Fibroblast of lung (primary cell): ENCODE data around the gene NUDC. TPM values are rescaled to one million over a fixed set of nuclear protein-coding genes. Genes with fewer than 3 reads are reported as not detected.

ENCODE experiments used
- DNase-seq, 2 donors: peaks; one replicate each; pipeline versions ENCODE4 v3.0.0 to v3.0.0-alpha.2; 2010; ENCODE audit warnings: low read depth in 2 of 2
- H2AFZ ChIP-seq: 2 replicates; pipeline ENCODE4 v1.5.1; 2012; ENCODE audit warnings: low read length, control low read depth, inconsistent platforms
- H3K27ac ChIP-seq: 2 replicates; pipeline ENCODE4 v1.5.1; 2011; ENCODE audit warnings: low read length, control low read depth; ENCODE audit not compliant: insufficient read depth
- H3K27me3 ChIP-seq: 2 replicates; pipeline ENCODE4 v1.5.1; 2011; ENCODE audit warnings: mild to moderate bottlenecking, low read length; ENCODE audit not compliant: control insufficient read depth, insufficient read depth
- H3K36me3 ChIP-seq: 2 replicates; pipeline ENCODE4 v1.5.1; 2011; ENCODE audit warnings: low read length; ENCODE audit not compliant: control insufficient read depth, insufficient read depth
- H3K4me1 ChIP-seq: 2 replicates; pipeline ENCODE4 v1.5.1; 2011; ENCODE audit warnings: low read length; ENCODE audit not compliant: control insufficient read depth, insufficient read depth; ENCODE audit errors: extremely low read depth
- H3K4me2 ChIP-seq: 2 replicates; pipeline ENCODE4 v1.5.1; 2011; ENCODE audit warnings: low read length, control low read depth; ENCODE audit not compliant: insufficient read depth; ENCODE audit errors: extremely low read depth
- H3K4me3 ChIP-seq, 4 experiments: fragments of 200-600 bp in 1 of 4; sonication (generic) in 1 of 4; replicated peaks in 1 of 4; 2 replicates each; pipeline ENCODE4 v1.5.1; 2011 to 2016; ENCODE audit warnings: low read length in 4 of 4, low read depth in 3 of 4, mild to moderate bottlenecking in 3 of 4, control low read depth in 2 of 4, inconsistent platforms in 1 of 4, mixed read lengths in 1 of 4; ENCODE audit not compliant: insufficient read depth in 1 of 4; ENCODE audit errors: control extremely low read depth in 1 of 4
- H3K79me2 ChIP-seq: 2 replicates; pipeline ENCODE4 v1.5.1; 2012; ENCODE audit warnings: mild to moderate bottlenecking, low read length, inconsistent platforms; ENCODE audit not compliant: control insufficient read depth, insufficient read depth
- H3K9ac ChIP-seq: 2 replicates; pipeline ENCODE4 v1.5.1; 2011; ENCODE audit warnings: mild to moderate bottlenecking, low read length, control low read depth; ENCODE audit not compliant: insufficient read depth
- H3K9me3 ChIP-seq: 2 replicates; pipeline ENCODE4 v1.5.1; 2012; ENCODE audit warnings: low read depth, low read length; ENCODE audit not compliant: control insufficient read depth, insufficient read depth
- H4K20me1 ChIP-seq: 2 replicates; pipeline ENCODE4 v1.5.1; 2011; ENCODE audit warnings: low read length; ENCODE audit not compliant: control insufficient read depth, insufficient read depth; ENCODE audit errors: extremely low read depth
- CTCF ChIP-seq, 2 donors: IDR thresholded peaks in 1 of 2; conservative IDR thresholded peaks in 1 of 2; 1 replicate in 1 of 2; 2 replicates in 1 of 2; pipeline ENCODE4 v1.5.1; 2011 to 2012; ENCODE audit warnings: low read length in 2 of 2, control low read depth in 1 of 2, inconsistent platforms in 1 of 2, low read depth in 1 of 2, mild to moderate bottlenecking in 1 of 2
- EZH2 ChIP-seq: IDR thresholded peaks from 2 replicates; pipeline ENCODE4 v1.5.1; 2012; ENCODE audit warnings: low read length, control low read depth, mild to moderate bottlenecking; ENCODE audit errors: missing control alignments
- polyA plus RNA-seq, 2 donors: library from polyadenylated mRNA; depleted of rRNA in 1 of 2; stranded (reverse) in 1 of 2; unstranded in 1 of 2; fragments of >200 nt; gene quantifications; 2 replicates each; pipeline ENCODE4 v1.2.1, GENCODE V29; 2011 to 2012; ENCODE audit warnings: missing spikeins in 1 of 2
- total RNA-seq: library from RNA; depleted of rRNA; stranded (reverse); fragments of >200 nt; gene quantifications from 2 replicates; pipeline ENCODE4 v1.2.1, GENCODE V29; 2014

The NUDC gene
- total and polyA plus RNA-seq, 2 donors (not counting 1 experiment from before 2014, with no cell fraction given), result 21.5 to 41.5 TPM

- Histone ChIP-seq H3K4me1 (peaks cover 20% of the 10 kb centered on the region), H3K4me3 (no peak overlapping the region), H3K27ac (peak overlapping the region; percentile 47), H3K4me2 (peak overlapping the region; percentile 48), H2AFZ (no peak overlapping the region), H3K27me3 (no peaks in the 10 kb centered on the region), H3K36me3 (no peaks in the 10 kb centered on the region), H4K20me1 (no peaks in the 10 kb centered on the region), H3K79me2 (peaks cover 16% of the 10 kb centered on the region), H3K9me3 (no peaks in the 10 kb centered on the region), H3K9ac (no peak overlapping the region)
- peak; percentile 52 to 83 for DNase-seq
- no peak for TF ChIP-seq EZH2
- TF ChIP-seq CTCF (conservative IDR thresholded peaks at IDR 0.05 in 1 of 2, IDR thresholded peaks at IDR 0.05 in 1 of 2; ENCODE audit: low read depth in 1 of 2, low read length in 2 of 2), result peak in 1 of 2 donors; percentile 17
Measured at GRCh38 chr1:26991310-26992116, 70.0 kb downstream of the NUDC start.

DNA sequence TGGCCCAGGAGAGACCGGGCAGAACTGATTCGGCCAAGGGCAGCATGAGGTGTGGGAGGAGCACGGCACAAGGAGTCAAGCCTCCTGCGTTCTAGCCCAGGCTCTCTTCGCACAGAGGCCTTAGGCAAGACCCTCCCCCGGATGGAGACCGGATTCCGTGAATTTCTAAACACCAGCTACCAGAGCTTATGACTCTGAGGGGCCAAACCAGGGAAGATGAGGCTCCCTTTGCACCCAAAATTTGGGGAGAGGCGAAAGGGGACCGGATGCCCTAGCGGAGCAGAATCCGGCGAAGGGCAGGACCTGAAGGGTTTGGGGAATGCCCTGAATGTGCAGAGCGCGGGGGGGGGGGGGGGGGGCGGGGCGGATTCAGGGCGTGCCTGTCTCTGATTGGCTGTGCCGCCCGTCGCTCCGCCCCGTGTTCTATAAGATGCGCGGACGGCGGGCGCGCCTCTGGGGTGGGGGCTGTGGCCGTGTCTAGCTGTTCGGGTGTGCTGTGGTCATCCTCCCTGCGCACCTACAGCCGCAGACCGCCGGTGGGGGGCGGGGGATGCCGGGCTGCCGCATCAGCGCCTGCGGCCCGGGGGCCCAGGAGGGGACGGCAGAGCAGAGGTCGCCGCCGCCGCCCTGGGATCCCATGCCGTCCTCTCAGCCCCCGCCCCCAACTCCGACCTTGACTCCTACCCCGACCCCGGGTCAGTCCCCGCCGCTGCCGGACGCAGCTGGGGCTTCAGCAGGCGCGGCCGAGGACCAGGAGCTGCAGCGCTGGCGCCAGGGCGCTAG is 71.9 kb downstream of the NUDC start, which contains the start of gene TRNP1:
TSS of gene TRNP1 (plus strand) at position 456 of the 783 bp plus-strand sequence. CDS start at position 551, 95 bp downstream.
- peak; percentile 67 to 86 for DNase-seq
- peaks cover 31% of the 10 kb centered on the region for H3K4me1 ChIP-seq
- no peaks in the 10 kb centered on the region for H3K9me3 ChIP-seq
- H3K4me2 ChIP-seq, result peak within 1 kb of the TSS; percentile 95
- H3K9ac ChIP-seq, result peak within 1 kb of the TSS; percentile 70
- H3K36me3 ChIP-seq, result no peaks in the 10 kb centered on the region
- no peaks in the 10 kb centered on the region for H3K27me3 ChIP-seq
- H3K4me3 ChIP-seq, result peak within 1 kb of the TSS; percentile 73 to 98 (median 76)
- peaks cover 16% of the 10 kb centered on the region for H3K79me2 ChIP-seq
- H4K20me1 ChIP-seq, result no peaks in the 10 kb centered on the region
- TF ChIP-seq CTCF (conservative IDR thresholded peaks at IDR 0.05 in 1 of 2, IDR thresholded peaks at IDR 0.05 in 1 of 2; ENCODE audit: low read depth in 1 of 2, low read length in 2 of 2) (no peak), EZH2 (no peak)
- H2AFZ ChIP-seq, result peak within 1 kb of the TSS; percentile 87
- H3K27ac ChIP-seq, result peak within 1 kb of the TSS; percentile 70
